Liver (tissue), 9 donors: ENCODE data around the gene TXK. TPM values are rescaled to one million over a fixed set of nuclear protein-coding genes. Genes with fewer than 3 reads are reported as not detected.

Source experiments
- DNase-seq: peaks from one replicate; pipeline ENCODE4 v3.0.0-alpha.2; 2017; ENCODE audit warnings: low spot score
- H3K27ac ChIP-seq, 2 donors: one replicate each; pipeline ENCODE4 v1.7.0; 2013; ENCODE audit warnings: inconsistent platforms in 2 of 2, low read length in 2 of 2, control low read depth in 1 of 2, low read depth in 1 of 2, mild to moderate bottlenecking in 1 of 2
- H3K27me3 ChIP-seq, 4 donors: one replicate each; pipeline versions ENCODE4 v1.6.1 to v1.7.0; 2013; ENCODE audit warnings: low read length in 3 of 4, inconsistent platforms in 1 of 4, mild to moderate bottlenecking in 1 of 4, moderate library complexity in 1 of 4; ENCODE audit not compliant: control insufficient read depth in 4 of 4, insufficient read depth in 4 of 4
- H3K36me3 ChIP-seq, 4 donors: one replicate each; pipeline versions ENCODE4 v1.6.1 to v1.7.0; 2013; ENCODE audit warnings: low read length in 3 of 4, mild to moderate bottlenecking in 3 of 4, low read depth in 1 of 4, moderate library complexity in 1 of 4; ENCODE audit not compliant: control insufficient read depth in 4 of 4, insufficient read depth in 3 of 4
- H3K4me1 ChIP-seq, 4 donors: one replicate each; pipeline versions ENCODE4 v1.6.1 to v1.7.0; 2013; ENCODE audit warnings: low read length in 3 of 4, mild to moderate bottlenecking in 3 of 4, moderate library complexity in 1 of 4; ENCODE audit not compliant: control insufficient read depth in 4 of 4, insufficient read depth in 4 of 4
- H3K4me3 ChIP-seq, 3 donors: one replicate each; pipeline versions ENCODE4 v1.6.1 to v1.7.0; 2013; ENCODE audit warnings: low read length in 3 of 3, control low read depth in 1 of 3, low read depth in 1 of 3, mild to moderate bottlenecking in 1 of 3
- H3K9ac ChIP-seq, 2 donors: one replicate each; pipeline ENCODE4 v1.7.0; 2013; ENCODE audit warnings: low read length in 2 of 2, mild to moderate bottlenecking in 2 of 2, moderate library complexity in 2 of 2, control low read depth in 1 of 2, low read depth in 1 of 2
- H3K9me3 ChIP-seq, 4 donors: one replicate each; pipeline versions ENCODE4 v1.6.1 to v1.7.0; 2013; ENCODE audit warnings: low read length in 3 of 4; ENCODE audit not compliant: control insufficient read depth in 4 of 4
- EGR1 ChIP-seq, 2 donors: IDR thresholded peaks; 2 replicates each; pipeline ENCODE4 v1.6.1; 2016 to 2018; ENCODE audit warnings: antibody characterized with exemption in 2 of 2, low read depth in 2 of 2
- GABPA ChIP-seq, 2 donors: IDR thresholded peaks in 1 of 2; conservative IDR thresholded peaks in 1 of 2; 2 replicates each; pipeline ENCODE4 v1.6.1; 2016; ENCODE audit warnings: antibody characterized with exemption in 2 of 2, mild to moderate bottlenecking in 1 of 2, moderate library complexity in 1 of 2
- HNF4A ChIP-seq, 2 donors: conservative IDR thresholded peaks; 2 replicates each; pipeline ENCODE4 v1.6.1; 2016; ENCODE audit warnings: antibody characterized with exemption in 2 of 2, mild to moderate bottlenecking in 2 of 2
- JUND ChIP-seq, 2 donors: IDR thresholded peaks; 2 replicates each; pipeline ENCODE4 v1.6.1; 2016; ENCODE audit warnings: antibody characterized with exemption in 2 of 2
- NR2F2 ChIP-seq: IDR thresholded peaks from 2 replicates; pipeline ENCODE4 v1.6.1; 2016; ENCODE audit warnings: antibody characterized with exemption
- RAD21 ChIP-seq, 2 donors: IDR thresholded peaks; 2 replicates each; pipeline ENCODE4 v1.6.1; 2016; ENCODE audit warnings: antibody characterized with exemption in 2 of 2, mild to moderate bottlenecking in 2 of 2
- RXRA ChIP-seq, 2 donors: IDR thresholded peaks; 2 replicates each; pipeline ENCODE4 v1.6.1; 2017 to 2018; ENCODE audit warnings: antibody characterized with exemption in 2 of 2, mild to moderate bottlenecking in 1 of 2
- SP1 ChIP-seq: IDR thresholded peaks from 2 replicates; pipeline ENCODE4 v1.6.1; 2018; ENCODE audit warnings: antibody characterized with exemption, mild to moderate bottlenecking
- TAF1 ChIP-seq: conservative IDR thresholded peaks from 2 replicates; pipeline ENCODE4 v1.6.1; 2016; ENCODE audit warnings: antibody characterized with exemption, mild to moderate bottlenecking
- YY1 ChIP-seq: IDR thresholded peaks from 2 replicates; pipeline ENCODE4 v1.6.1; 2016; ENCODE audit warnings: antibody characterized with exemption, mild to moderate bottlenecking
- WGBS: extraction: QIAGEN DNeasy Blood & Tissue Kit; methylation state at CpG from one replicate; pipeline ENCODE4 v1.1.7; 2013; 5-methylcytosine and 5-hydroxymethylcytosine counted together
- polyA plus RNA-seq, 2 donors: library from polyadenylated mRNA; stranded (reverse) in 1 of 2; unstranded in 1 of 2; fragments of 200-250 nt in 1 of 2; fragments of >200 nt in 1 of 2; fragmentation: Nextera tagmentation in 1 of 2; extraction: Ambion mirVana in 1 of 2; gene quantifications; one replicate each; pipeline versions ENCODE4 v1.2.1 to v1.2.3, GENCODE V29; 2013 to 2015
- total RNA-seq, 2 donors: library from RNA; depleted of rRNA; stranded (reverse); fragments of >200 nt; gene quantifications; one replicate each; pipeline ENCODE4 v1.2.3, GENCODE V29; 2014
- TF ChIP-seq, protein P1 (sequence below): fragments of 150-350 bp; IDR thresholded peaks from 2 replicates; pipeline ENCODE4 v1.5.1; 2017; ENCODE audit warnings: improper control_type of control experiment, low read depth, low read length; ENCODE audit not compliant: missing input control
- TF ChIP-seq, protein P2 (sequence below): IDR thresholded peaks from 2 replicates; pipeline ENCODE4 v1.6.1; 2016; ENCODE audit warnings: antibody characterized with exemption
- TF ChIP-seq, protein P3 (sequence below): IDR thresholded peaks from 2 replicates; pipeline ENCODE4 v1.6.1; 2016; ENCODE audit warnings: antibody characterized with exemption
- donor health status: healthy.
- donor health status: healthy.
- donor health status: healthy.
- donor health status: healthy.
- donor health status: healthy.

TXK gene
- total and polyA plus RNA-seq, 4 donors: 0.43 to 4.9 (median 1.4) TPM

DNA sequence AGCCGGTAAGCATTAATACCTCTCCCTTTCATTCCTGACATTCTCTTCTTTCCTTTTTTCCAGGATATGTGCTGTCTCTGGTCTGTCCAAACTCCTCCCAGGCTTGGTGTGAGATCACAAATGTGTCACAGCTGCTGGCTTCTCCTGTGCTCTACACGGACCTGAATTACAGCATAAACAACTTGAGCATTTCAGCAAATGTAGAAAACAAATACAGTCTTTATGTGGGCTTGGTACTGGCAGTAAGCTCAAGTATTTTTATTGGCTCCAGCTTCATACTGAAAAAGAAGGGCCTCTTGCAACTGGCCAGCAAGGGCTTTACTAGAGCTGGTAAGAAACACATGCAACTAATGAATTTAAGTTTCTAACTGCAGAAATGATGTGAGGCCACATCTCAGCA, 109.0 kb downstream of the TXK start:
- Histone ChIP-seq H3K36me3 (peaks cover 0 to 18% (median 9%) of the 10 kb centered on the region in 4 donors), H3K27ac (no peak overlapping the region), H3K9me3 (no peaks in the 10 kb centered on the region), H3K4me3 (no peak overlapping the region), H3K4me1 (peaks cover 0 to 3% (median 0%) of the 10 kb centered on the region in 4 donors), H3K9ac (no peak overlapping the region), H3K27me3 (no peaks in the 10 kb centered on the region)
- TF ChIP-seq, protein P1, sequence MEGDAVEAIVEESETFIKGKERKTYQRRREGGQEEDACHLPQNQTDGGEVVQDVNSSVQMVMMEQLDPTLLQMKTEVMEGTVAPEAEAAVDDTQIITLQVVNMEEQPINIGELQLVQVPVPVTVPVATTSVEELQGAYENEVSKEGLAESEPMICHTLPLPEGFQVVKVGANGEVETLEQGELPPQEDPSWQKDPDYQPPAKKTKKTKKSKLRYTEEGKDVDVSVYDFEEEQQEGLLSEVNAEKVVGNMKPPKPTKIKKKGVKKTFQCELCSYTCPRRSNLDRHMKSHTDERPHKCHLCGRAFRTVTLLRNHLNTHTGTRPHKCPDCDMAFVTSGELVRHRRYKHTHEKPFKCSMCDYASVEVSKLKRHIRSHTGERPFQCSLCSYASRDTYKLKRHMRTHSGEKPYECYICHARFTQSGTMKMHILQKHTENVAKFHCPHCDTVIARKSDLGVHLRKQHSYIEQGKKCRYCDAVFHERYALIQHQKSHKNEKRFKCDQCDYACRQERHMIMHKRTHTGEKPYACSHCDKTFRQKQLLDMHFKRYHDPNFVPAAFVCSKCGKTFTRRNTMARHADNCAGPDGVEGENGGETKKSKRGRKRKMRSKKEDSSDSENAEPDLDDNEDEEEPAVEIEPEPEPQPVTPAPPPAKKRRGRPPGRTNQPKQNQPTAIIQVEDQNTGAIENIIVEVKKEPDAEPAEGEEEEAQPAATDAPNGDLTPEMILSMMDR: no peak
- 75% methylated on average over 2 of the region's 2 CpGs for WGBS
- no peak for DNase-seq

DNA sequence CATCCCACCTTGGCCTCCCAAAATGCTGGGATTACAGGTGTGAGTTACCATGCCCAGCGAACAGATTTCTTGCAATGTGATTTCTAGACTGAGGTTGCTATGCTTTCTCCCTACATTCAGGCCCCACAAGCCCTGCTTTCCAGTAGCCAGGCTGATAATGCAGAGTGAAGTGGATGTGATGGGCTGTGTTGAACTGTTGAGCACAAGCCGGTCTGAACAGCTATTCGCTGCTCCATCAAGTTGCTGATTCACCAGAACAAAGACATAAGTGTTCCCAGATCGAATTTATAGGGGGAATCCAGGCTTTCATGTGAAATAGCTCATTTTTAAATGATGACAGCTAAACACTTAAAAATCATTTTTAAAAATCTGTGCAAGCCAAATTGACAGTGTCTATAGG, 109.5 kb downstream of the TXK start:
- TF ChIP-seq, protein P2, sequence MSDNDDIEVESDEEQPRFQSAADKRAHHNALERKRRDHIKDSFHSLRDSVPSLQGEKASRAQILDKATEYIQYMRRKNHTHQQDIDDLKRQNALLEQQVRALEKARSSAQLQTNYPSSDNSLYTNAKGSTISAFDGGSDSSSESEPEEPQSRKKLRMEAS: no peak
- TF ChIP-seq TAF1 (no peak), HNF4A (conservative IDR thresholded peaks at IDR 0.05) (no peak), NR2F2 (no peak), EGR1 (IDR thresholded peaks at IDR 0.05; ENCODE audit: low read depth in 2 of 2) (no peak), YY1 (no peak), RAD21 (IDR thresholded peaks at IDR 0.05) (no peak), GABPA (IDR thresholded peaks at IDR 0.05 in 1 of 2, conservative IDR thresholded peaks at IDR 0.05 in 1 of 2) (no peak), SP1 (no peak)
- no peak for DNase-seq
- Histone ChIP-seq H3K36me3 (peaks cover 0 to 18% (median 9%) of the 10 kb centered on the region in 4 donors), H3K9ac (no peak overlapping the region), H3K4me3 (no peak overlapping the region), H3K4me1 (peaks cover 0 to 3% (median 0%) of the 10 kb centered on the region in 4 donors), H3K27ac (no peak overlapping the region), H3K9me3 (no peaks in the 10 kb centered on the region), H3K27me3 (no peaks in the 10 kb centered on the region)
- 91% methylated on average over 4 of the region's 4 CpGs for WGBS

DNA sequence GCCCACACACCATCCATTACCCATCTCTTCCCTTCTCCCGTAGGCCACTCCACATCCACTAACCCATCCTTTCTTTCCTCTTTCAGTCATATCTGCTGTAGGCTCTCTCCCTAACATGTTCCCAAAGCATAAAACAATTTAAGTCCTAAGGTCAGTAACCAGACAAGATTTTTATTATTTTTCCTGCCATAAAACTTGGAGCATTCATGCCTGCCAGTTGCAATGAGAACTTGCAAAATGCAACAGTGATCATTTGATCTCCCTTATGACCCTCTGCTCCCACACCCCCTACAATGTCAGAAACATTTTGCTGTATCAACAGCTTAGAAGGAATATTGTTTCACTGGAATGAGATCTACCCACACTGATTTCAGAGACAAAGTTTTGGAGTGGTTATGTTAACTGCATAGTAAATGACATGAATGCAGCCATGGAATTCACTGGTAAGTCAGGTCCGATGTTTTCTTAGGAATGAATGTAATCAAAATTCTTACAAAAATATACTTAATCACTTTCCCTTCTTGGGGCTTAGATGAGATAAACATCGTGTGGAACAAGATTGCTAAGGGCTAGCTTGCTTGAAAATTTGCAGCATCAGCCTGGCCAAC, 111.8 kb downstream of the TXK start:
- Histone ChIP-seq H3K27ac (no peak overlapping the region), H3K4me3 (no peak overlapping the region), H3K9me3 (no peaks in the 10 kb centered on the region), H3K4me1 (peaks cover 0 to 10% (median 7%) of the 10 kb centered on the region in 4 donors), H3K9ac (no peak overlapping the region), H3K27me3 (no peaks in the 10 kb centered on the region), H3K36me3 (peaks cover 0 to 13% (median 6%) of the 10 kb centered on the region in 4 donors)
- DNase-seq: no peak
- TF ChIP-seq JUND (IDR thresholded peaks at IDR 0.05) (no peak), RXRA (IDR thresholded peaks at IDR 0.05) (no peak)
- TF ChIP-seq, protein P3, sequence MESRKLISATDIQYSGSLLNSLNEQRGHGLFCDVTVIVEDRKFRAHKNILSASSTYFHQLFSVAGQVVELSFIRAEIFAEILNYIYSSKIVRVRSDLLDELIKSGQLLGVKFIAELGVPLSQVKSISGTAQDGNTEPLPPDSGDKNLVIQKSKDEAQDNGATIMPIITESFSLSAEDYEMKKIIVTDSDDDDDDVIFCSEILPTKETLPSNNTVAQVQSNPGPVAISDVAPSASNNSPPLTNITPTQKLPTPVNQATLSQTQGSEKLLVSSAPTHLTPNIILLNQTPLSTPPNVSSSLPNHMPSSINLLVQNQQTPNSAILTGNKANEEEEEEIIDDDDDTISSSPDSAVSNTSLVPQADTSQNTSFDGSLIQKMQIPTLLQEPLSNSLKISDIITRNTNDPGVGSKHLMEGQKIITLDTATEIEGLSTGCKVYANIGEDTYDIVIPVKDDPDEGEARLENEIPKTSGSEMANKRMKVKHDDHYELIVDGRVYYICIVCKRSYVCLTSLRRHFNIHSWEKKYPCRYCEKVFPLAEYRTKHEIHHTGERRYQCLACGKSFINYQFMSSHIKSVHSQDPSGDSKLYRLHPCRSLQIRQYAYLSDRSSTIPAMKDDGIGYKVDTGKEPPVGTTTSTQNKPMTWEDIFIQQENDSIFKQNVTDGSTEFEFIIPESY: no peak
- TF ChIP-seq, protein P2: no peak
- 75% methylated on average over 3 of the region's 3 CpGs for WGBS
